SU-DHL-6 (cell line): ENCODE measurements around the gene ABCE1.

Experiments used
- EZH2phosphoT487 ChIP-seq: fragments of 200-600 bp; sonication (generic), shearing (Covaris generic); conservative IDR thresholded peaks from 2 replicates; pipeline ENCODE4 v1.6.1; 2018; ENCODE audit warnings: mild to moderate bottlenecking, antibody characterized with exemption, low read length, moderate library complexity, mixed read lengths
- TF ChIP-seq, protein P1 (sequence below): fragments of 200-600 bp; sonication (generic); IDR thresholded peaks from one replicate; pipeline ENCODE4 v1.5.1; 2017; ENCODE audit warnings: antibody characterized with exemption, mild to moderate bottlenecking, low read length, moderate library complexity; ENCODE audit not compliant: insufficient read depth, poor library complexity, severe bottlenecking

DNA sequence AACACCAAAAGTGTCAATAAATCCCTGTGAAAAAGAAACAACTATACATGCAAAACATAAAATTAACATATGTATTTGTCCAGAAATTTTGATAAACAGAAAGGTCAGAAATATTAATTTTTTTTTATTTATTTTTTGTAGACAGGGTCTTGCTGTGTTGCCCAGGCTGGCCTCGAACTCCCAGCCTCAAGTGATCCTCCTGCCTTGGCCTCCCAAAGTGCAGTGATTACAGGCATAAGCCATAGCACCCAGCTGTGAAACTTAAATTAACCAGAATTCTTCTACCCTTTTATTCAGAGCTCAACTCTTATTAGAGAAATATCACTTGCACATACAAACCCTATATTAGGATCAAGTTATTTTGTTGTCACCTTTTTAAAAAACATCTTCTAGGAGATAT lies 16.4 kb upstream of the ABCE1 start:
- TF ChIP-seq, protein P1, sequence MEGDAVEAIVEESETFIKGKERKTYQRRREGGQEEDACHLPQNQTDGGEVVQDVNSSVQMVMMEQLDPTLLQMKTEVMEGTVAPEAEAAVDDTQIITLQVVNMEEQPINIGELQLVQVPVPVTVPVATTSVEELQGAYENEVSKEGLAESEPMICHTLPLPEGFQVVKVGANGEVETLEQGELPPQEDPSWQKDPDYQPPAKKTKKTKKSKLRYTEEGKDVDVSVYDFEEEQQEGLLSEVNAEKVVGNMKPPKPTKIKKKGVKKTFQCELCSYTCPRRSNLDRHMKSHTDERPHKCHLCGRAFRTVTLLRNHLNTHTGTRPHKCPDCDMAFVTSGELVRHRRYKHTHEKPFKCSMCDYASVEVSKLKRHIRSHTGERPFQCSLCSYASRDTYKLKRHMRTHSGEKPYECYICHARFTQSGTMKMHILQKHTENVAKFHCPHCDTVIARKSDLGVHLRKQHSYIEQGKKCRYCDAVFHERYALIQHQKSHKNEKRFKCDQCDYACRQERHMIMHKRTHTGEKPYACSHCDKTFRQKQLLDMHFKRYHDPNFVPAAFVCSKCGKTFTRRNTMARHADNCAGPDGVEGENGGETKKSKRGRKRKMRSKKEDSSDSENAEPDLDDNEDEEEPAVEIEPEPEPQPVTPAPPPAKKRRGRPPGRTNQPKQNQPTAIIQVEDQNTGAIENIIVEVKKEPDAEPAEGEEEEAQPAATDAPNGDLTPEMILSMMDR = no peak
- no peak for TF ChIP-seq EZH2phosphoT487
